ENCODE measurements around the gene ZFP82.

The ZFP82 gene

GRCh38 chr19:36363845-36364244 is 54.6 kb downstream of the ZFP82 start:
- no peak for DNase-seq

Data from NCI-H526 treated with DMSO at 0.1 percent for 48 hours (cell line).